Thyroid gland (tissue), 4 donors: ENCODE data around the gene ARHGAP10.

Experiments
- POLR2A ChIP-seq, 2 donors: fragments of 450-650 bp; IDR thresholded peaks; one replicate each; pipeline ENCODE4 v1.6.1; 2017; ENCODE audit warnings: antibody characterized with exemption in 2 of 2, mild to moderate bottlenecking in 2 of 2, moderate library complexity in 1 of 2
- TF ChIP-seq, protein P1 (sequence below), 6 experiments: fragments of 200-600 bp in 3 of 6; fragments of 450-650 bp in 3 of 6; sonication (generic) in 3 of 6; IDR thresholded peaks; one replicate each; pipeline ENCODE4 v1.5.1; 2016 to 2019; ENCODE audit warnings: antibody characterized with exemption in 6 of 6, mild to moderate bottlenecking in 2 of 6, inconsistent platforms in 1 of 6, moderate library complexity in 1 of 6

DNA sequence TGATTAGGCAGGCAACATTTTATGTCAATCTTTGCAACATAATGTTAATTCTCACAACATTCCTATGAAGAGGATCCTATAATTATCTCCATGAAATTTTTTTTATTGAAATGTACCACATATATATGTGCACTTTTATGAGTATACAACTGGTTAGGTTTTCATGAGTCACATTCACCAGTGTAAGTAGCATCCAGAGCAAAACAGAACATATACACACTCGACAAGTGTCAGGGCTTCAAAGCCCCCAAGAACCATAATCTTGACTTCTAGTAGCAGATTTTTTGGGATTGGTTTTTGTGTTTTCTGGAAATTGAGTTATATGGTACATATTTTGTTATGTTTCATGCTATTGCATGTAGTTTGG lies 62.4 kb downstream of the ARHGAP10 start:
- TF ChIP-seq, protein P1, sequence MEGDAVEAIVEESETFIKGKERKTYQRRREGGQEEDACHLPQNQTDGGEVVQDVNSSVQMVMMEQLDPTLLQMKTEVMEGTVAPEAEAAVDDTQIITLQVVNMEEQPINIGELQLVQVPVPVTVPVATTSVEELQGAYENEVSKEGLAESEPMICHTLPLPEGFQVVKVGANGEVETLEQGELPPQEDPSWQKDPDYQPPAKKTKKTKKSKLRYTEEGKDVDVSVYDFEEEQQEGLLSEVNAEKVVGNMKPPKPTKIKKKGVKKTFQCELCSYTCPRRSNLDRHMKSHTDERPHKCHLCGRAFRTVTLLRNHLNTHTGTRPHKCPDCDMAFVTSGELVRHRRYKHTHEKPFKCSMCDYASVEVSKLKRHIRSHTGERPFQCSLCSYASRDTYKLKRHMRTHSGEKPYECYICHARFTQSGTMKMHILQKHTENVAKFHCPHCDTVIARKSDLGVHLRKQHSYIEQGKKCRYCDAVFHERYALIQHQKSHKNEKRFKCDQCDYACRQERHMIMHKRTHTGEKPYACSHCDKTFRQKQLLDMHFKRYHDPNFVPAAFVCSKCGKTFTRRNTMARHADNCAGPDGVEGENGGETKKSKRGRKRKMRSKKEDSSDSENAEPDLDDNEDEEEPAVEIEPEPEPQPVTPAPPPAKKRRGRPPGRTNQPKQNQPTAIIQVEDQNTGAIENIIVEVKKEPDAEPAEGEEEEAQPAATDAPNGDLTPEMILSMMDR (IDR thresholded peaks at IDR 0.05) = no peak
- no peak for TF ChIP-seq POLR2A (IDR thresholded peaks at IDR 0.05)
